C4-2B (cell line): ENCODE measurements around the gene SCAF1.

Experiments
- ZFX ChIP-seq: fragments of 450-650 bp; IDR thresholded peaks from 2 replicates; pipeline ENCODE4 v1.6.1; 2017
- TF ChIP-seq, protein P1 (sequence below): fragments of 450-650 bp; conservative IDR thresholded peaks from 2 replicates; pipeline ENCODE4 v1.5.1; 2017; ENCODE audit warnings: mild to moderate bottlenecking

GRCh38 chr19:49602806-49603205 is 39.2 kb upstream of the SCAF1 start:
- TF ChIP-seq, protein P1, sequence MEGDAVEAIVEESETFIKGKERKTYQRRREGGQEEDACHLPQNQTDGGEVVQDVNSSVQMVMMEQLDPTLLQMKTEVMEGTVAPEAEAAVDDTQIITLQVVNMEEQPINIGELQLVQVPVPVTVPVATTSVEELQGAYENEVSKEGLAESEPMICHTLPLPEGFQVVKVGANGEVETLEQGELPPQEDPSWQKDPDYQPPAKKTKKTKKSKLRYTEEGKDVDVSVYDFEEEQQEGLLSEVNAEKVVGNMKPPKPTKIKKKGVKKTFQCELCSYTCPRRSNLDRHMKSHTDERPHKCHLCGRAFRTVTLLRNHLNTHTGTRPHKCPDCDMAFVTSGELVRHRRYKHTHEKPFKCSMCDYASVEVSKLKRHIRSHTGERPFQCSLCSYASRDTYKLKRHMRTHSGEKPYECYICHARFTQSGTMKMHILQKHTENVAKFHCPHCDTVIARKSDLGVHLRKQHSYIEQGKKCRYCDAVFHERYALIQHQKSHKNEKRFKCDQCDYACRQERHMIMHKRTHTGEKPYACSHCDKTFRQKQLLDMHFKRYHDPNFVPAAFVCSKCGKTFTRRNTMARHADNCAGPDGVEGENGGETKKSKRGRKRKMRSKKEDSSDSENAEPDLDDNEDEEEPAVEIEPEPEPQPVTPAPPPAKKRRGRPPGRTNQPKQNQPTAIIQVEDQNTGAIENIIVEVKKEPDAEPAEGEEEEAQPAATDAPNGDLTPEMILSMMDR: no peak
- TF ChIP-seq ZFX: no peak
